SK-N-DZ (cell line): Measurements from ENCODE around the gene CDON.
A peak's percentile ranks its signal among the peaks of the same experiment; 100 is the strongest.
"Not testable (repeated sequence)": the region's sequence is repeated elsewhere in the genome, so short reads cannot be mapped to it uniquely, and the experiment has no call there.

ENCODE experiments used
- DNase-seq: peaks from one replicate; pipeline ENCODE4 v3.0.0-alpha.2; 2015; ENCODE audit warnings: low spot score

The CDON gene

GRCh38 chr11:125924384-125925007 is 138.2 kb downstream of the CDON start:
- no peak for DNase-seq

- DNase-seq: no peak
Measured at GRCh38 chr11:125923633-125924032, 139.0 kb downstream of the CDON start.

GRCh38 chr11:125923012-125923579 is 139.6 kb downstream of the CDON start:
- peak; percentile 62 for DNase-seq

GRCh38 chr11:125922156-125922555 is 140.5 kb downstream of the CDON start:
- DNase-seq: no peak

DNA sequence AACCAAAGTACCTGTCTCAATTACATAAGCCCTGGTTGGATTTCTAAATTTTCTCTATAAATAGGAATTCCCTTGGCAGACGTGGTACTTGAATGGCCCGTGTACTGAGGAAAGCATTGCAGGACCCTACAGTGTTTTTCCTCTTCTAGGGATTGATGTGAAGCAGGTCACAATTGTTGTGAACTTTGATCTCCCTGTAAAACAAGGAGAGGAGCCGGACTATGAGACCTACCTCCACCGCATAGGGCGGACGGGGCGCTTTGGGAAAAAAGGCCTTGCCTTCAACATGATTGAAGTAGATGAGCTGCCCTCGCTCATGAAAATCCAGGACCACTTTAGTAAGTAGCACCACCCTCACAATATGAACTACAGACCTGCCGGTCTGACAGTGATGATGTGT is 141.6 kb downstream of the CDON start:
- DNase-seq: no peak

GRCh38 chr11:125918140-125918840 is 144.4 kb downstream of the CDON start:
- DNase-seq: no peak

DNA sequence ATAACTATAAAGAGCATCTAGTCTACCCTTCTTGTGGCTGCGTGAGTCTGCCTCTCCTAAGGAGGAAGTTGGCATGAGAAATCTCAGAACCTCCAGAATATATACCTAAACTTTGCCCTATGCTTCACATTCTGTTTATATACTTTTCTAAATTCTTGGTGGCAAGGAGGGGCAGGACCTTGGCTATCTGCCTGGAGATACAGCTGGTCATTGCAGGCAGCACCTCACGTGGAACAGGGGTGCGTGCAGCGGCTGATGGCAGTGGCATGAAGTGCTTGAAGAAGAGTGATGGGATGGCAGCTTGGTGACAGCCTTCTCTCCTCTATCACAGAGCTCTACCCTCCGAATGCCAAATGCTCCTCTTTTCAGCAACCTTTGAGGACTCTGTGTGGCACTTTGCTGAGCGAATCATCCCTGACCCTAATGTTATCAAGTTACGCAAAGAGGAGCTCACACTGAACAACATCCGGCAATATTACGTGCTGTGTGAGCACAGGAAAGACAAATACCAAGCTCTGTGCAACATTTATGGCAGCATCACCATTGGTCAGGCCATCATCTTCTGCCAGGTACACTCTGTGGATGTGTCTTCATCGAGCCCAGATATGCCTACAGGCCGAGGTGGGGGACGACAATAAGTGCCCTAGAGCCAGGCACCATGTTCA is 145.9 kb downstream of the CDON start:
- no peak for DNase-seq

- not testable (repeated sequence) for DNase-seq
Measured at GRCh38 chr11:125914601-125915000, 148.1 kb downstream of the CDON start.

- DNase-seq: no peak
Measured at GRCh38 chr11:125910226-125910849, 152.3 kb downstream of the CDON start.
